Activated B cell treated with CpG ODN at 0.5 μM for 24 hours (primary cell): ENCODE measurements around the gene MXD3. TPM values are rescaled to one million over a fixed set of nuclear protein-coding genes. Genes with fewer than 3 reads are reported as not detected.

Experiments
- ATAC-seq: fragments of 200-7000 bp; cut with Tn5 transposase; one replicate; pipeline ENCODE4 v1.10.0; 2021; ENCODE audit warnings: low read depth, mild to moderate bottlenecking, moderate library complexity
- CTCF ChIA-PET: fragments of 350-600 bp; sonication (Branson Sonifier 250); formaldehyde crosslinking; loops from one replicate; lab custom pipeline; 2021; ENCODE audit warnings: antibody characterized with exemption; lab: Charles Lee
- POLR2A ChIA-PET: fragments of 350-600 bp; sonication (Branson Sonifier 250); formaldehyde crosslinking; loops from one replicate; lab custom pipeline; 2021; ENCODE audit warnings: antibody characterized with exemption; lab: Charles Lee
- DNase-seq: peaks from one replicate; pipeline ENCODE4 v3.0.0; 2022
- H3K27ac Mint-ChIP-seq: one replicate; pipeline ENCODE4 v1.8.0; 2020; ENCODE audit warnings: mixed read lengths
- H3K27me3 Mint-ChIP-seq: one replicate; pipeline ENCODE4 v1.8.0; 2021; ENCODE audit warnings: mixed read lengths
- H3K36me3 Mint-ChIP-seq: one replicate; pipeline ENCODE4 v1.8.0; 2021; ENCODE audit warnings: low read depth, mixed read lengths
- H3K4me1 Mint-ChIP-seq: one replicate; pipeline ENCODE4 v1.8.0; 2021; ENCODE audit warnings: mixed read lengths
- H3K4me3 Mint-ChIP-seq: one replicate; pipeline ENCODE4 v1.8.0; 2020; ENCODE audit warnings: mild to moderate bottlenecking, mixed read lengths
- H3K9me3 Mint-ChIP-seq: one replicate; pipeline ENCODE4 v1.8.0; 2020; ENCODE audit warnings: mixed read lengths
- intact Hi-C: fragments of 100-400 bp; cut with micrococcal nuclease; formaldehyde crosslinking; loops from one replicate; pipeline ENCODE4 v1.15.1; 2024
- total RNA-seq: library from RNA; stranded (reverse); gene quantifications from 2 replicates; pipeline ENCODE4 v1.2.3, GENCODE V29; 2022
- TF ChIP-seq, protein P1 (sequence below): fragments of 200-600 bp; IDR thresholded peaks from one replicate; pipeline ENCODE4 v1.8.0; 2022; ENCODE audit warnings: antibody characterized with exemption, mild to moderate bottlenecking

Gene MXD3
- total RNA-seq, 1 donor from 2014 or later, result 9.1 TPM

DNA sequence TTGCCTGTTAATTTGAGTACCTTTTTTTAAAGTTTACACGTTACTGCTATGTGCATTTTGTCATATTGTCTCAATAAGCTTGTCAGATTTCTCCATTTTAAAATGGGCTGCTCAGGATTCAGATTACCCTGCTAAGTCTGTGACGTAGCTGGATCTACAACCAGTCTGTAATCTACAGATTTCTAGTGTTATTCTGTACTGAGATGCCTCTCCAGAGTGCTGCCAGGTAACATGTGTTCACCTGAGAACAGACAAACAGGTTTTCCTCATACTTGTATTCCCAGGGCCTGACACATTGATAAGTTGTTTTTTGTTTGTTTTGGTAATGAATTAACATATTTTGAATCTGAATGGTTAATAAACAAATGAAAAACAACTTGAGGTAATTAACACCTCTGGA lies 23.5 kb downstream of the MXD3 start:
- DNase-seq (no peak), ATAC-seq (no peak)
- TF ChIP-seq, protein P1, sequence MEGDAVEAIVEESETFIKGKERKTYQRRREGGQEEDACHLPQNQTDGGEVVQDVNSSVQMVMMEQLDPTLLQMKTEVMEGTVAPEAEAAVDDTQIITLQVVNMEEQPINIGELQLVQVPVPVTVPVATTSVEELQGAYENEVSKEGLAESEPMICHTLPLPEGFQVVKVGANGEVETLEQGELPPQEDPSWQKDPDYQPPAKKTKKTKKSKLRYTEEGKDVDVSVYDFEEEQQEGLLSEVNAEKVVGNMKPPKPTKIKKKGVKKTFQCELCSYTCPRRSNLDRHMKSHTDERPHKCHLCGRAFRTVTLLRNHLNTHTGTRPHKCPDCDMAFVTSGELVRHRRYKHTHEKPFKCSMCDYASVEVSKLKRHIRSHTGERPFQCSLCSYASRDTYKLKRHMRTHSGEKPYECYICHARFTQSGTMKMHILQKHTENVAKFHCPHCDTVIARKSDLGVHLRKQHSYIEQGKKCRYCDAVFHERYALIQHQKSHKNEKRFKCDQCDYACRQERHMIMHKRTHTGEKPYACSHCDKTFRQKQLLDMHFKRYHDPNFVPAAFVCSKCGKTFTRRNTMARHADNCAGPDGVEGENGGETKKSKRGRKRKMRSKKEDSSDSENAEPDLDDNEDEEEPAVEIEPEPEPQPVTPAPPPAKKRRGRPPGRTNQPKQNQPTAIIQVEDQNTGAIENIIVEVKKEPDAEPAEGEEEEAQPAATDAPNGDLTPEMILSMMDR, result no peak
- ChIA-PET CTCF (no interaction called here), POLR2A (no interaction called here)
- Mint-ChIP-seq H3K4me3 (no peak overlapping the region), H3K27me3 (no peaks in the 10 kb centered on the region), H3K4me1 (peaks cover 21% of the 10 kb centered on the region), H3K27ac (no peak overlapping the region), H3K36me3 (peaks cover 84% of the 10 kb centered on the region), H3K9me3 (no peaks in the 10 kb centered on the region)
- intact Hi-C loops, result no loop called here

DNA sequence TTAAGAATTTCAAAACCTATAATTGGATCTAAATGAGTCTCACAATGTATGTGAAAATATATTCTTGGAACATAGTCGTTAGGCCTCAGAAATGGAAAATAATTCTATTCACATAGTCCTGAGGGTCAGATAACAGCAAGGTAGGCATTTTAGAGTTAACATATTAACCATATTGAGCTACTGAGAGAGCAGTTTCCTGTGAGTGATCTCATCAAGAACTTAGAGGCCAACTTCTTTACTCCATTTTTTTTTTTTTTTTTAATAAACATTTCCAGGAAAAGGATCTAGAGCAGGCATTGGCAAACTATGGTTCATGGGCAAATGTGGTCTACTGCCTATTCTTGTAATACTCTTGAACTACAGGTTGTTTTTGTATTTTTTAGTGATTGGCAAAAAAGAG lies 34.8 kb downstream of the MXD3 start:
- POLR2A ChIA-PET, result interaction anchor here (0.6 kb wide), 1 partner anchor 94 kb away, joined by 3 read pairs; no protein-coding TSS in a partner anchor
- Mint-ChIP-seq H3K4me3 (no peak overlapping the region), H3K27me3 (no peaks in the 10 kb centered on the region), H3K27ac (no peak overlapping the region), H3K36me3 (peaks cover 78% of the 10 kb centered on the region), H3K9me3 (no peaks in the 10 kb centered on the region), H3K4me1 (peaks cover 6% of the 10 kb centered on the region)
- no peak for ATAC-seq
- DNase-seq, result no peak
- TF ChIP-seq, protein P1, result no peak
- intact Hi-C loops, result no loop called here
- CTCF ChIA-PET, result no interaction called here

DNA sequence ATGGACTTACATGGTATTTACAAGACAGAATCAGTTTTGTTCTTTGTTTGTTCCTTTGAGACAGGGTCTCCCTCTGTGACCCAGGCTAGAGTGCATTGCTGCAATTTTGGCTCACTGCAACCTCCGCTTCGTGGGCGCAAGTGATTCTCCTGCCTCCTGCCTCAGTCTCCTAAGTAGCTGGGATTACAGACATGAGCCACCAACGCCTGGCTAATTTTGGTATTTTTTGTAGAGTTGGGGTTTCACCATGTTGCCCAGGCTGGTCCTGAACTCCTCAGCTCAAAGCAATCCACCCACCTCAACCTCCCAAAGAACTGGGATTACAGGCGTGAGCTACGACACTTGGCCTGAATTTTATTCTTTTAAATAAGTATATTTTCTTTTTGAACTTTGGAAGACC lies 35.8 kb downstream of the MXD3 start:
- Mint-ChIP-seq H3K27ac (no peak overlapping the region), H3K9me3 (no peaks in the 10 kb centered on the region), H3K27me3 (no peaks in the 10 kb centered on the region), H3K4me1 (peaks cover 6% of the 10 kb centered on the region), H3K4me3 (no peak overlapping the region), H3K36me3 (peaks cover 78% of the 10 kb centered on the region)
- intact Hi-C loops, result no loop called here
- CTCF ChIA-PET, result no interaction called here
- ATAC-seq (no peak), DNase-seq (no peak)
- TF ChIP-seq, protein P1, result no peak
- POLR2A ChIA-PET, result no interaction called here

DNA sequence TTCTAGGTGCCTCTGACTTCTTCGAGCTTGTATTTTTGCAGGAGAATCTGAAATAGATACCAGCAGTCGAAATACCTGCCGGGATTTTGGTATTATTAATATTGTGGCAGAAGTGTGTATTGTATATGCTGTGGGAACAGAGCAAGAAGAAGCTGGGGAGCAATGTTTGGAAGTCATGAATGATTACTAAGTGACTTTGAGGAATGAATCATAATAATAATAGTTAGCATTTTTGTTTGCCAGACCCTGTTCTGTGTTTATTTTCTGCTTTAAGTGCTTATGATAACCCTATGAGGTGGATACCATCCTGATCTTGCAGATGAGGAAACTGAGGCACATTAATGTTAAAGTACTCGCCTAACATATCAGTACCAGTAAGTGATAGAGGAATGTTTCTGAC lies 40.6 kb downstream of the MXD3 start:
- peaks cover 83% of the 10 kb centered on the region for H3K36me3 Mint-ChIP-seq
- no peak overlapping the region for H3K27ac Mint-ChIP-seq
- ATAC-seq (no peak), DNase-seq (no peak)
- no peak overlapping the region for H3K4me3 Mint-ChIP-seq
- TF ChIP-seq, protein P1, result no peak
- H3K4me1 Mint-ChIP-seq, result no peaks in the 10 kb centered on the region
- no peaks in the 10 kb centered on the region for H3K9me3 Mint-ChIP-seq
- CTCF ChIA-PET, result no interaction called here
- POLR2A ChIA-PET, result no interaction called here
- intact Hi-C loops, result no loop called here
- no peaks in the 10 kb centered on the region for H3K27me3 Mint-ChIP-seq

DNA sequence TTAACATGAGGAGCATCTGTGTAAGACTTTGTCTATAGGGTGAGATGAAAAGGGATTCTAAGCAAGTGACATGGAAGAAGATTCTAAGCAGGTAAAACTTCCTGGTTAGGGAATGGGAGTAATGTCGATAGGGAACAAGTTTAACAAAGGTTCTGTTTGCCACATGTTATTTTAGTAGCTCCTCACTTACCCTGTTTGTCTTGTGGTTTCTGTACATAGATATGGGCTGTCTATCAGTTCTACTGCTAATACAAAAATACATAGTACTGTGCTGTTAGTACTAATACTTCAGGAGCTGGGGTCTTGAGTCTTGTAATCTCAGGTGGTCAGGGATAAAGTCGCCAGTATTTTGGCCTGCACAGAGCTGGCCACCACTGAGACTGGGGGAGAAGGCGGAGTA lies 41.0 kb downstream of the MXD3 start:
- DNase-seq (no peak), ATAC-seq (no peak)
- ChIA-PET CTCF (no interaction called here), POLR2A (no interaction called here)
- H3K4me3 Mint-ChIP-seq, result no peak overlapping the region
- H3K4me1 Mint-ChIP-seq, result no peaks in the 10 kb centered on the region
- H3K9me3 Mint-ChIP-seq, result no peaks in the 10 kb centered on the region
- H3K27ac Mint-ChIP-seq, result no peak overlapping the region
- TF ChIP-seq, protein P1, result no peak
- peaks cover 84% of the 10 kb centered on the region for H3K36me3 Mint-ChIP-seq
- no peaks in the 10 kb centered on the region for H3K27me3 Mint-ChIP-seq
- intact Hi-C loops, result no loop called here
